Panc1 (cell line): ENCODE data around the gene GNAT1. TPM values are rescaled to one million over a fixed set of nuclear protein-coding genes. Genes with fewer than 3 reads are reported as not detected.

Experiments used
- ATAC-seq: fragments of 200-7000 bp; cut with Tn5 transposase; 2 replicates; pipeline ENCODE4 v1.9.1; 2020; ENCODE audit warnings: mild to moderate bottlenecking, moderate library complexity
- BruUV-seq: library from RNA; stranded (reverse); fragments of 400-500 nt; replicated peaks from 2 replicates; lab custom pipeline; 2021; lab: Mats Ljungman, UMichigan
- CTCF ChIA-PET: fragments of 300-600 bp; sonication (Branson Sonifier 250); formaldehyde crosslinking; loops from one replicate; lab custom pipeline; 2022; ENCODE audit warnings: antibody characterized with exemption; lab: Charles Lee
- POLR2A ChIA-PET: fragments of 300-600 bp; sonication (Branson Sonifier 250); formaldehyde crosslinking; loops from one replicate; lab custom pipeline; 2022; ENCODE audit warnings: antibody characterized with exemption; lab: Charles Lee
- DNase-seq: peaks from one replicate; pipeline ENCODE4 v3.0.0-alpha.2; 2010; ENCODE audit warnings: low read depth, low spot score
- H3K27ac ChIP-seq: 2 replicates; pipeline ENCODE4 v1.5.1; 2011; ENCODE audit warnings: mild to moderate bottlenecking, low read length, inconsistent platforms
- H3K27me3 ChIP-seq: fragments of 200-500 bp; sonication (Bioruptor generic); 2 replicates; pipeline ENCODE4 v1.6.0; 2014; ENCODE audit warnings: low read length, inconsistent platforms; ENCODE audit not compliant: control insufficient read depth, insufficient read depth
- H3K36me3 ChIP-seq: fragments of 200-500 bp; sonication (Bioruptor generic); 2 replicates; pipeline ENCODE4 v1.5.1; 2014; ENCODE audit warnings: inconsistent platforms, mild to moderate bottlenecking, low read length, moderate library complexity; ENCODE audit not compliant: control insufficient read depth, insufficient read depth
- H3K4me1 ChIP-seq: 2 replicates; pipeline ENCODE4 v1.5.1; 2011; ENCODE audit warnings: inconsistent platforms, mild to moderate bottlenecking, low read length, moderate library complexity; ENCODE audit not compliant: control insufficient read depth, insufficient read depth
- H3K4me3 ChIP-seq, 2 experiments: 2 replicates each; pipeline ENCODE4 v1.5.1; 2011 to 2012; ENCODE audit warnings: low read depth in 2 of 2, low read length in 2 of 2, mild to moderate bottlenecking in 2 of 2, inconsistent platforms in 1 of 2, moderate library complexity in 1 of 2
- H3K9me3 ChIP-seq: fragments of 200-500 bp; sonication (Bioruptor generic); 2 replicates; pipeline ENCODE4 v1.5.1; 2014; ENCODE audit warnings: low read depth, mild to moderate bottlenecking, inconsistent platforms, low read length, moderate library complexity; ENCODE audit not compliant: control insufficient read depth, insufficient read depth
- POLR2AphosphoS5 ChIP-seq: IDR thresholded peaks from 2 replicates; pipeline ENCODE4 v1.6.1; 2012; ENCODE audit warnings: mild to moderate bottlenecking, low read depth, low read length, moderate library complexity
- SIN3A ChIP-seq: IDR thresholded peaks from 2 replicates; pipeline ENCODE4 v1.6.1; 2012; ENCODE audit warnings: low read depth, mild to moderate bottlenecking, low read length, moderate library complexity, borderline replicate concordance; ENCODE audit not compliant: insufficient read depth
- TCF7L2 ChIP-seq: IDR thresholded peaks from 2 replicates; pipeline ENCODE4 v1.6.1; 2011; ENCODE audit warnings: mild to moderate bottlenecking, low read depth, low read length, inconsistent platforms
- in situ Hi-C: cut with HindIII; loops from 2 replicates; pipeline ENCODE4 v1.10.0; 2016; ENCODE audit warnings: low sequenced_read_pairs, low pct_unique_long_range_greater_than_20kb
- intact Hi-C: fragments of 100-400 bp; cut with micrococcal nuclease; formaldehyde crosslinking; loops from one replicate; pipeline ENCODE4 v1.10.0; 2022; ENCODE audit not compliant: unreplicated experiment
- total RNA-seq: library from RNA; stranded (reverse); gene quantifications from one replicate; pipeline ENCODE4 v1.2.1, GENCODE V29; 2021; ENCODE audit not compliant: unreplicated experiment
- TF ChIP-seq, protein P1 (sequence below), 2 experiments: IDR thresholded peaks; 2 replicates each; pipeline ENCODE4 v1.6.1; 2011 to 2012; ENCODE audit warnings: low read depth in 2 of 2, control low read depth in 1 of 2, low read length in 1 of 2, mild to moderate bottlenecking in 1 of 2, moderate library complexity in 1 of 2; ENCODE audit not compliant: insufficient read depth in 1 of 2
- TF ChIP-seq, protein P2 (sequence below): fragments of 450-650 bp; IDR thresholded peaks from 2 replicates; pipeline ENCODE4 v1.5.1; 2017; ENCODE audit warnings: mild to moderate bottlenecking

The GNAT1 gene
- total RNA-seq, 1 experiment from 2014 or later = not detected

DNA sequence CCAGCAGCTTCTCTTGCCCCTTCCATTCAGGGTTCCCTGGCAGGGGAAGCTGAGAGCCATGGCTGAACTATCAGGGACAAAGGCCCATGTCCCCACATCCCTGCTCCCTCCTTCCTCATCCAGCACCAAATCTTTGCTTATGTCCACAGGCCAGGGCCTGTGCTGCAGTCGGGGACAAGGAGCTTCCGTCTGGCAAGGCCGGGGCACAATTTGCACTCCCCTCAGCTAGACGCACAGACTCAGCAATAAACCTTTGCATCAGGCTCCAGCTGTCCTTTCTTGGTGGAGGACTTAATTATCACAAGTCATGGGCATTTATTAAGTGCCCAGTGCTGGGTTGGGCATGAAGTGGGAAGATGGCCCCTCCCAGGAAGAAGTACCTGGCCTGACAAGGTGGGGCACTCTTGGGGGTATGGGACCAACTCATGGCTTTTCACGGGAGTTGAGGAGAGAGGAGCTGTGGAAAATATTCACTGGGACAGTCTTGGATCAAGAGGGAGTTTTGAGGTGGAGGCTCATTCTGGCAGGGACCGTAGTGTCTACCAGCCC is 4.9 kb downstream of the GNAT1 start:
- BruUV-seq = no TSS peak
- TF ChIP-seq TCF7L2 (no peak), POLR2AphosphoS5 (no peak), SIN3A (no peak)
- TF ChIP-seq, protein P1, sequence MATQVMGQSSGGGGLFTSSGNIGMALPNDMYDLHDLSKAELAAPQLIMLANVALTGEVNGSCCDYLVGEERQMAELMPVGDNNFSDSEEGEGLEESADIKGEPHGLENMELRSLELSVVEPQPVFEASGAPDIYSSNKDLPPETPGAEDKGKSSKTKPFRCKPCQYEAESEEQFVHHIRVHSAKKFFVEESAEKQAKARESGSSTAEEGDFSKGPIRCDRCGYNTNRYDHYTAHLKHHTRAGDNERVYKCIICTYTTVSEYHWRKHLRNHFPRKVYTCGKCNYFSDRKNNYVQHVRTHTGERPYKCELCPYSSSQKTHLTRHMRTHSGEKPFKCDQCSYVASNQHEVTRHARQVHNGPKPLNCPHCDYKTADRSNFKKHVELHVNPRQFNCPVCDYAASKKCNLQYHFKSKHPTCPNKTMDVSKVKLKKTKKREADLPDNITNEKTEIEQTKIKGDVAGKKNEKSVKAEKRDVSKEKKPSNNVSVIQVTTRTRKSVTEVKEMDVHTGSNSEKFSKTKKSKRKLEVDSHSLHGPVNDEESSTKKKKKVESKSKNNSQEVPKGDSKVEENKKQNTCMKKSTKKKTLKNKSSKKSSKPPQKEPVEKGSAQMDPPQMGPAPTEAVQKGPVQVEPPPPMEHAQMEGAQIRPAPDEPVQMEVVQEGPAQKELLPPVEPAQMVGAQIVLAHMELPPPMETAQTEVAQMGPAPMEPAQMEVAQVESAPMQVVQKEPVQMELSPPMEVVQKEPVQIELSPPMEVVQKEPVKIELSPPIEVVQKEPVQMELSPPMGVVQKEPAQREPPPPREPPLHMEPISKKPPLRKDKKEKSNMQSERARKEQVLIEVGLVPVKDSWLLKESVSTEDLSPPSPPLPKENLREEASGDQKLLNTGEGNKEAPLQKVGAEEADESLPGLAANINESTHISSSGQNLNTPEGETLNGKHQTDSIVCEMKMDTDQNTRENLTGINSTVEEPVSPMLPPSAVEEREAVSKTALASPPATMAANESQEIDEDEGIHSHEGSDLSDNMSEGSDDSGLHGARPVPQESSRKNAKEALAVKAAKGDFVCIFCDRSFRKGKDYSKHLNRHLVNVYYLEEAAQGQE (IDR thresholded peaks at IDR 0.05; ENCODE audit: insufficient read depth in 1 of 2, low read depth in 2 of 2, low read length in 1 of 2) = no peak
- TF ChIP-seq, protein P2, sequence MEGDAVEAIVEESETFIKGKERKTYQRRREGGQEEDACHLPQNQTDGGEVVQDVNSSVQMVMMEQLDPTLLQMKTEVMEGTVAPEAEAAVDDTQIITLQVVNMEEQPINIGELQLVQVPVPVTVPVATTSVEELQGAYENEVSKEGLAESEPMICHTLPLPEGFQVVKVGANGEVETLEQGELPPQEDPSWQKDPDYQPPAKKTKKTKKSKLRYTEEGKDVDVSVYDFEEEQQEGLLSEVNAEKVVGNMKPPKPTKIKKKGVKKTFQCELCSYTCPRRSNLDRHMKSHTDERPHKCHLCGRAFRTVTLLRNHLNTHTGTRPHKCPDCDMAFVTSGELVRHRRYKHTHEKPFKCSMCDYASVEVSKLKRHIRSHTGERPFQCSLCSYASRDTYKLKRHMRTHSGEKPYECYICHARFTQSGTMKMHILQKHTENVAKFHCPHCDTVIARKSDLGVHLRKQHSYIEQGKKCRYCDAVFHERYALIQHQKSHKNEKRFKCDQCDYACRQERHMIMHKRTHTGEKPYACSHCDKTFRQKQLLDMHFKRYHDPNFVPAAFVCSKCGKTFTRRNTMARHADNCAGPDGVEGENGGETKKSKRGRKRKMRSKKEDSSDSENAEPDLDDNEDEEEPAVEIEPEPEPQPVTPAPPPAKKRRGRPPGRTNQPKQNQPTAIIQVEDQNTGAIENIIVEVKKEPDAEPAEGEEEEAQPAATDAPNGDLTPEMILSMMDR = no peak
- H3K36me3 ChIP-seq = no peaks in the 10 kb centered on the region
- no peaks in the 10 kb centered on the region for H3K9me3 ChIP-seq
- ATAC-seq = no peak
- in situ Hi-C loops (no loop called here), intact Hi-C loops (loop anchor here (10.0 kb wide), 1 partner anchor 68 kb away; the partner anchor contains the start of gene SEMA3B)
- no peak for DNase-seq
- no peak overlapping the region for H3K27ac ChIP-seq
- H3K4me3 ChIP-seq = no peak overlapping the region
- H3K4me1 ChIP-seq = peaks cover under 1% of the 10 kb centered on the region; the same call in 1 of the 2 replicates
- ChIA-PET POLR2A (no interaction called here), CTCF (interaction anchor here (1.1 kb wide), 1 partner anchor 29 kb away, joined by 4 read pairs; no protein-coding TSS in a partner anchor)
- H3K27me3 ChIP-seq = no peaks in the 10 kb centered on the region

DNA sequence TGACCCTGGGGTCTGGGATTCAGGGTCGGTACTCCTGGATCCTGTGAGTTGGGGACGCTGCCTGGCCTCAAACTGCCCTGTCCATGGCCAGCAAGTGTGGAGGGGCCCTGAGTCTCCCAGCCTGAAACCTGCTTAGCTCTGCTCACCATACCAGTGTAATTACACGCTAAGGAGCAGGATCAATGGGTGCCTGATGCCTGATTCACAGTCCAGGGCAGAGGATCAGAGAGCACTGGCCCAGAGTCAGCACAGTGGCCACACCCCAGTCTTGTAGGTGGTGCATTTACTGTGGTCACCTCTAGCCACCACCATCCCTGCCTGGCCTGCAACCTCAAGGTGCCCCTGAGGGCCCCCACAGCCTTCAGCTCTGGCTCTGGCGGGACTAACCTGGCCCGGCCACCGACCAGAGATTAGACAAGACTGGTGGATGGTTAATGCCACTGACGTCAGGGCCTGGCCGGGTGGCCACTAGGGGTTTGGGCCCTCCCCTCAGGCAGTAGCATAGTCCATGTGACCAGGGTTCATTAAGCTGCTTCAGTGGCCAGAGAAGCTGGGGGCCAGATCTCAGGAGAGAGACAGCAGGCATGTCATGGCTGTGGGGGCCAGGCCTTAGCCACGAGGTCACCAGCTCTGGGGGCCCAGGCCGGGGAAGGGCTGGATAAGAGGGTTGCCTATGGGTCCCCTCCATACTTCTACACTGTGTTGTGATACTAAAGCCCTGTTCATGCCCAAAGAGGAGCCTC is 10.3 kb downstream of the GNAT1 start:
- CTCF ChIA-PET = no interaction called here
- BruUV-seq = no TSS peak
- ATAC-seq (peak; percentile 32; the same call in 1 of the 2 replicates), DNase-seq (no peak)
- no peaks in the 10 kb centered on the region for H3K27me3 ChIP-seq
- no peak overlapping the region for H3K27ac ChIP-seq
- TF ChIP-seq POLR2AphosphoS5 = no peak
- TF ChIP-seq TCF7L2 = no peak
- TF ChIP-seq, protein P2 = no peak
- TF ChIP-seq SIN3A = no peak
- TF ChIP-seq, protein P1 (IDR thresholded peaks at IDR 0.05; ENCODE audit: insufficient read depth in 1 of 2, low read depth in 2 of 2, low read length in 1 of 2) = no peak
- intact Hi-C loops = no loop called here
- H3K36me3 ChIP-seq = no peaks in the 10 kb centered on the region
- no peak overlapping the region for H3K4me3 ChIP-seq
- no peaks in the 10 kb centered on the region for H3K9me3 ChIP-seq
- no peaks in the 10 kb centered on the region; the same call in 1 of the 2 replicates for H3K4me1 ChIP-seq
- POLR2A ChIA-PET = interaction anchor here (0.5 kb wide), 1 partner anchor 23 kb away, joined by 7 read pairs; no protein-coding TSS in a partner anchor
- in situ Hi-C loops = no loop called here
